H1 (cell line): ENCODE measurements around the gene DBET. TPM values are rescaled to one million over a fixed set of nuclear protein-coding genes. Genes with fewer than 3 reads are reported as not detected.
"Not testable (repeated sequence)": the region's sequence is repeated elsewhere in the genome, so short reads cannot be mapped to it uniquely, and the experiment has no call there.

ENCODE experiments used
- CTCF ChIA-PET: fragments of 300-600 bp; sonication (Branson Sonifier 250); formaldehyde crosslinking; loops from one replicate; lab custom pipeline; 2021; ENCODE audit not compliant: partially characterized antibody; lab: Charles Lee
- POLR2A ChIA-PET: fragments of 300-600 bp; sonication (Branson Sonifier 250); formaldehyde crosslinking; loops from one replicate; lab custom pipeline; 2021; ENCODE audit warnings: inconsistent platforms; ENCODE audit not compliant: partially characterized antibody; lab: Charles Lee
- DNase-seq, 2 experiments: peaks; one replicate each; pipeline versions ENCODE4 v3.0.0 to v3.0.0-alpha.2; 2010 to 2022; ENCODE audit warnings: low spot score in 2 of 2, low read depth in 1 of 2, mixed read lengths in 1 of 2
- FAIRE-seq: peaks from 2 replicates; lab custom pipeline; 2011; peaks lifted over from hg19 to GRCh38; lab: Jason Lieb, UNC
- H2AFZ ChIP-seq: 2 replicates; pipeline ENCODE4 v1.8.1; 2012; ENCODE audit warnings: low read length, inconsistent platforms
- H2AK5ac ChIP-seq: 2 replicates; pipeline ENCODE4 v1.6.1; 2013; ENCODE audit warnings: low read depth, low read length
- H2BK120ac ChIP-seq: replicated peaks from 2 replicates; pipeline ENCODE3; 2013; ENCODE audit warnings: low read depth, low read length, inconsistent platforms
- H2BK12ac ChIP-seq: 2 replicates; pipeline ENCODE4 v1.6.1; 2013; ENCODE audit warnings: low read depth, low read length
- H2BK15ac ChIP-seq: 2 replicates; pipeline ENCODE4 v1.6.1; 2013; ENCODE audit warnings: low read length
- H2BK20ac ChIP-seq: 2 replicates; pipeline ENCODE4 v1.6.1; 2013; ENCODE audit warnings: low read length
- H2BK5ac ChIP-seq: 2 replicates; pipeline ENCODE4 v1.6.1; 2013; ENCODE audit warnings: low read depth, low read length
- H3K14ac ChIP-seq: 2 replicates; pipeline ENCODE4 v1.6.1; 2013; ENCODE audit warnings: inconsistent platforms; ENCODE audit not compliant: insufficient read length
- H3K18ac ChIP-seq: 2 replicates; pipeline ENCODE4 v1.6.1; 2013; ENCODE audit warnings: low read length; ENCODE audit errors: extremely low read depth
- H3K23ac ChIP-seq: 2 replicates; pipeline ENCODE4 v1.6.1; 2013; ENCODE audit warnings: inconsistent platforms; ENCODE audit not compliant: insufficient read length
- H3K23me2 ChIP-seq: 2 replicates; pipeline ENCODE4 v1.6.1; 2013; ENCODE audit warnings: low read depth, low read length
- H3K27ac ChIP-seq: 2 replicates; pipeline ENCODE4 v1.6.1; 2011; ENCODE audit warnings: low read depth, low read length, inconsistent platforms
- H3K27me3 ChIP-seq, 4 experiments: replicated peaks in 1 of 4; 1 replicate in 1 of 4; 2 replicates in 3 of 4; pipeline versions ENCODE4 v1.6.1 to v1.8.1; 2011 to 2013; ENCODE audit warnings: low read length in 3 of 4, mild to moderate bottlenecking in 3 of 4, inconsistent platforms in 2 of 4, mixed read lengths in 2 of 4, moderate library complexity in 1 of 4; ENCODE audit not compliant: control insufficient read depth in 3 of 4, insufficient read depth in 3 of 4; ENCODE audit errors: extremely low read depth in 1 of 4
- H3K36me3 ChIP-seq, 4 experiments: 2 replicates each; pipeline versions ENCODE4 v1.6.1 to v1.8.1; 2011 to 2013; ENCODE audit warnings: mild to moderate bottlenecking in 4 of 4, low read length in 3 of 4, moderate library complexity in 2 of 4, control low read depth in 1 of 4, inconsistent platforms in 1 of 4; ENCODE audit not compliant: insufficient read depth in 4 of 4, control insufficient read depth in 2 of 4
- H3K4ac ChIP-seq: replicated peaks from 2 replicates; pipeline ENCODE3; 2013; ENCODE audit warnings: low read length, low read depth, mixed read lengths, inconsistent platforms; ENCODE audit not compliant: insufficient read length
- H3K4me1 ChIP-seq, 4 experiments: replicated peaks in 1 of 4; 1 replicate in 1 of 4; 2 replicates in 3 of 4; pipeline versions ENCODE4 v1.6.1 to v1.8.1; 2011 to 2013; ENCODE audit warnings: low read length in 3 of 4, inconsistent platforms in 2 of 4, mixed read lengths in 1 of 4; ENCODE audit not compliant: insufficient read depth in 4 of 4, control insufficient read depth in 3 of 4
- H3K4me2 ChIP-seq, 2 experiments: 2 replicates each; pipeline versions ENCODE4 v1.6.1 to v1.8.1; 2011 to 2013; ENCODE audit warnings: low read depth in 2 of 2, low read length in 2 of 2, control low read depth in 1 of 2, inconsistent platforms in 1 of 2, mild to moderate bottlenecking in 1 of 2; ENCODE audit not compliant: insufficient read depth in 1 of 2
- H3K4me3 ChIP-seq, 4 experiments: fragments of 200-600, 300-600 bp in 1 of 4; sonication (generic), shearing (Covaris generic), sonication (Bioruptor Twin) in 1 of 4; 2 replicates each; pipeline versions ENCODE4 v1.5.1 to v1.8.1; 2011 to 2016; ENCODE audit warnings: low read length in 4 of 4, low read depth in 3 of 4, control low read depth in 2 of 4, inconsistent platforms in 2 of 4, mild to moderate bottlenecking in 2 of 4, mixed read lengths in 1 of 4, moderate library complexity in 1 of 4; ENCODE audit not compliant: insufficient read depth in 2 of 4; ENCODE audit errors: extremely low read depth in 1 of 4
- H3K56ac ChIP-seq: replicated peaks from 2 replicates; pipeline ENCODE3; 2013; ENCODE audit warnings: low read depth, mild to moderate bottlenecking, mixed read lengths, low read length, inconsistent platforms; ENCODE audit not compliant: insufficient read length
- H3K79me1 ChIP-seq: 2 replicates; pipeline ENCODE4 v1.6.1; 2013; ENCODE audit warnings: low read depth, low read length, control low read depth
- H3K79me2 ChIP-seq, 2 experiments: 2 replicates each; pipeline versions ENCODE4 v1.6.1 to v1.8.1; 2012 to 2013; ENCODE audit warnings: low read length in 2 of 2, mild to moderate bottlenecking in 2 of 2, inconsistent platforms in 1 of 2; ENCODE audit not compliant: insufficient read depth in 2 of 2, control insufficient read depth in 1 of 2
- H3K9ac ChIP-seq, 4 experiments: replicated peaks in 1 of 4; 1 replicate in 1 of 4; 2 replicates in 3 of 4; pipeline versions ENCODE4 v1.6.1 to v1.8.1; 2011 to 2013; ENCODE audit warnings: low read depth in 3 of 4, low read length in 3 of 4, control low read depth in 2 of 4, mild to moderate bottlenecking in 2 of 4, moderate library complexity in 2 of 4, inconsistent platforms in 1 of 4; ENCODE audit errors: extremely low read depth in 1 of 4
- H3K9me3 ChIP-seq, 2 experiments: 2 replicates each; pipeline versions ENCODE4 v1.6.1 to v1.8.1; 2012 to 2013; ENCODE audit warnings: mild to moderate bottlenecking in 2 of 2, moderate library complexity in 2 of 2, control low read depth in 1 of 2, inconsistent platforms in 1 of 2, low read depth in 1 of 2, low read length in 1 of 2, mixed read lengths in 1 of 2; ENCODE audit not compliant: insufficient read depth in 2 of 2
- H4K20me1 ChIP-seq, 2 experiments: replicated peaks in 1 of 2; 2 replicates each; pipeline versions ENCODE3 to v1.8.1; 2011 to 2013; ENCODE audit warnings: inconsistent platforms in 2 of 2, low read length in 2 of 2, mild to moderate bottlenecking in 1 of 2; ENCODE audit not compliant: insufficient read depth in 2 of 2, control insufficient read depth in 1 of 2
- H4K5ac ChIP-seq: 2 replicates; pipeline ENCODE4 v1.6.1; 2013; ENCODE audit warnings: low read length, low read depth, mixed read lengths, inconsistent platforms; ENCODE audit not compliant: insufficient read length
- H4K8ac ChIP-seq: 2 replicates; pipeline ENCODE4 v1.8.0; 2013; ENCODE audit warnings: mild to moderate bottlenecking, moderate library complexity, low read length, inconsistent platforms; ENCODE audit not compliant: insufficient read depth; ENCODE audit errors: extremely low read depth
- H4K91ac ChIP-seq: replicated peaks from 2 replicates; pipeline ENCODE3; 2013; ENCODE audit warnings: low read length, mixed read lengths, inconsistent platforms; ENCODE audit not compliant: insufficient read length
- EZH2 ChIP-seq: fragments of 200-600 bp; sonication (generic); IDR thresholded peaks from 2 replicates; pipeline ENCODE4 v1.7.1; 2012; ENCODE audit warnings: low read depth, mild to moderate bottlenecking, moderate library complexity, low read length, inconsistent platforms; ENCODE audit not compliant: severe bottlenecking
- RNF2 ChIP-seq: fragments of 200-900, 300-1000 bp; sonication (generic); IDR thresholded peaks from 2 replicates; pipeline ENCODE4 v1.7.1; 2016; ENCODE audit warnings: borderline replicate concordance, low read depth, mild to moderate bottlenecking, antibody characterized with exemption, low read length; ENCODE audit not compliant: poor library complexity, severe bottlenecking; ENCODE audit errors: missing control alignments
- SUZ12 ChIP-seq: fragments of 200-600 bp; sonication (generic); IDR thresholded peaks from 2 replicates; pipeline ENCODE4 v1.6.1; 2012; ENCODE audit warnings: mild to moderate bottlenecking, inconsistent platforms, low read length, moderate library complexity, mixed read lengths
- WGBS, 2 experiments: shearing (Covaris generic) in 1 of 2; methylation state at CpG; one replicate each; pipeline versions ENCODE4 v1.1.6 to v1.1.7; 2013 to 2015; ENCODE audit warnings: low lambda C conversion rate in 2 of 2, mixed read lengths in 2 of 2, inconsistent platforms in 1 of 2, low coverage in 1 of 2, missing lambda C conversion rate in 1 of 2; ENCODE audit not compliant: insufficient replicate concordance in 2 of 2, insufficient coverage in 1 of 2, insufficient read length in 1 of 2; ENCODE audit errors: extremely low coverage in 1 of 2, missing lambda C conversion rate in 1 of 2; 5-methylcytosine and 5-hydroxymethylcytosine counted together
- polyA plus RNA-seq, 7 experiments: library from polyadenylated mRNA; depleted of rRNA in 3 of 7; stranded (reverse) in 5 of 7; unstranded in 2 of 7; fragments of >200 nt in 5 of 7; fragments of 200-250 nt in 2 of 7; gene quantifications; 1 replicate in 5 of 7; 2 replicates in 1 of 7; 4 replicates in 1 of 7; pipeline versions ENCODE4 v1.2.1 to v1.2.3, GENCODE V29; 2011 to 2013; ENCODE audit warnings: missing spikeins in 2 of 7, mixed read lengths in 2 of 7
- total RNA-seq: library from RNA; stranded (reverse); fragmentation: NEBNext Ultra II Directional; extraction: Animal tissue kit (Norgen Biotek cat#: 25700); gene quantifications from 2 replicates; pipeline ENCODE4 v1.2.1, GENCODE V29; 2021

DBET gene
- total and polyA plus RNA-seq, 2 of the 8 experiments (the other 6 are each of a cell fraction or from before 2014, with no cell fraction given), result not detected

- H4K20me1 ChIP-seq, H3K56ac ChIP-seq, H2BK5ac ChIP-seq, H3K4me2 ChIP-seq, H4K5ac ChIP-seq, H3K9ac ChIP-seq, POLR2A ChIA-PET, H3K9me3 ChIP-seq, H3K27ac ChIP-seq, H3K36me3 ChIP-seq, H4K8ac ChIP-seq, H3K79me1 ChIP-seq, H2BK12ac ChIP-seq, H3K14ac ChIP-seq, H3K18ac ChIP-seq, H2AK5ac ChIP-seq, H3K4ac ChIP-seq, DNase-seq, H2BK15ac ChIP-seq, CTCF ChIA-PET, FAIRE-seq, H3K23ac ChIP-seq, H3K79me2 ChIP-seq, H2BK20ac ChIP-seq, H3K23me2 ChIP-seq, H2AFZ ChIP-seq, H3K4me3 ChIP-seq, H2BK120ac ChIP-seq, H4K91ac ChIP-seq: not testable (repeated sequence)
- WGBS, 2 experiments, result 51% methylated on average over 16 of the region's 39 CpGs; no CpG with 5 or more reads in 1 of the 2 experiments
- TF ChIP-seq RNF2 (peak; percentile 57), SUZ12 (peak; percentile 82; the same call in 1 of the 2 replicates), EZH2 (peak; percentile 88)
- H3K27me3 ChIP-seq, result peaks cover 51 to 59% (median 53%) of the 10 kb centered on the region in 4 experiments; a peak in 6 of 7 replicates
- peaks cover 0 to 25% (median 12%) of the 10 kb centered on the region in 4 experiments; a peak in 6 of 7 replicates for H3K4me1 ChIP-seq
Observed at GRCh38 chr4:190021973-190022372, 42.3 kb upstream of the DBET start.
